HG03460 (cell line): Measurements from ENCODE around the gene SCAPER.

Experiments used
- ATAC-seq: cut with Tn5 transposase; IDR thresholded peaks from one replicate; pipeline ENCODE4 v1.9.1; 2021; ENCODE audit not compliant: unreplicated experiment

The SCAPER gene, protein sequence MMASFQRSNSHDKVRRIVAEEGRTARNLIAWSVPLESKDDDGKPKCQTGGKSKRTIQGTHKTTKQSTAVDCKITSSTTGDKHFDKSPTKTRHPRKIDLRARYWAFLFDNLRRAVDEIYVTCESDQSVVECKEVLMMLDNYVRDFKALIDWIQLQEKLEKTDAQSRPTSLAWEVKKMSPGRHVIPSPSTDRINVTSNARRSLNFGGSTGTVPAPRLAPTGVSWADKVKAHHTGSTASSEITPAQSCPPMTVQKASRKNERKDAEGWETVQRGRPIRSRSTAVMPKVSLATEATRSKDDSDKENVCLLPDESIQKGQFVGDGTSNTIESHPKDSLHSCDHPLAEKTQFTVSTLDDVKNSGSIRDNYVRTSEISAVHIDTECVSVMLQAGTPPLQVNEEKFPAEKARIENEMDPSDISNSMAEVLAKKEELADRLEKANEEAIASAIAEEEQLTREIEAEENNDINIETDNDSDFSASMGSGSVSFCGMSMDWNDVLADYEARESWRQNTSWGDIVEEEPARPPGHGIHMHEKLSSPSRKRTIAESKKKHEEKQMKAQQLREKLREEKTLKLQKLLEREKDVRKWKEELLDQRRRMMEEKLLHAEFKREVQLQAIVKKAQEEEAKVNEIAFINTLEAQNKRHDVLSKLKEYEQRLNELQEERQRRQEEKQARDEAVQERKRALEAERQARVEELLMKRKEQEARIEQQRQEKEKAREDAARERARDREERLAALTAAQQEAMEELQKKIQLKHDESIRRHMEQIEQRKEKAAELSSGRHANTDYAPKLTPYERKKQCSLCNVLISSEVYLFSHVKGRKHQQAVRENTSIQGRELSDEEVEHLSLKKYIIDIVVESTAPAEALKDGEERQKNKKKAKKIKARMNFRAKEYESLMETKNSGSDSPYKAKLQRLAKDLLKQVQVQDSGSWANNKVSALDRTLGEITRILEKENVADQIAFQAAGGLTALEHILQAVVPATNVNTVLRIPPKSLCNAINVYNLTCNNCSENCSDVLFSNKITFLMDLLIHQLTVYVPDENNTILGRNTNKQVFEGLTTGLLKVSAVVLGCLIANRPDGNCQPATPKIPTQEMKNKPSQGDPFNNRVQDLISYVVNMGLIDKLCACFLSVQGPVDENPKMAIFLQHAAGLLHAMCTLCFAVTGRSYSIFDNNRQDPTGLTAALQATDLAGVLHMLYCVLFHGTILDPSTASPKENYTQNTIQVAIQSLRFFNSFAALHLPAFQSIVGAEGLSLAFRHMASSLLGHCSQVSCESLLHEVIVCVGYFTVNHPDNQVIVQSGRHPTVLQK (N-terminal part only)

DNA sequence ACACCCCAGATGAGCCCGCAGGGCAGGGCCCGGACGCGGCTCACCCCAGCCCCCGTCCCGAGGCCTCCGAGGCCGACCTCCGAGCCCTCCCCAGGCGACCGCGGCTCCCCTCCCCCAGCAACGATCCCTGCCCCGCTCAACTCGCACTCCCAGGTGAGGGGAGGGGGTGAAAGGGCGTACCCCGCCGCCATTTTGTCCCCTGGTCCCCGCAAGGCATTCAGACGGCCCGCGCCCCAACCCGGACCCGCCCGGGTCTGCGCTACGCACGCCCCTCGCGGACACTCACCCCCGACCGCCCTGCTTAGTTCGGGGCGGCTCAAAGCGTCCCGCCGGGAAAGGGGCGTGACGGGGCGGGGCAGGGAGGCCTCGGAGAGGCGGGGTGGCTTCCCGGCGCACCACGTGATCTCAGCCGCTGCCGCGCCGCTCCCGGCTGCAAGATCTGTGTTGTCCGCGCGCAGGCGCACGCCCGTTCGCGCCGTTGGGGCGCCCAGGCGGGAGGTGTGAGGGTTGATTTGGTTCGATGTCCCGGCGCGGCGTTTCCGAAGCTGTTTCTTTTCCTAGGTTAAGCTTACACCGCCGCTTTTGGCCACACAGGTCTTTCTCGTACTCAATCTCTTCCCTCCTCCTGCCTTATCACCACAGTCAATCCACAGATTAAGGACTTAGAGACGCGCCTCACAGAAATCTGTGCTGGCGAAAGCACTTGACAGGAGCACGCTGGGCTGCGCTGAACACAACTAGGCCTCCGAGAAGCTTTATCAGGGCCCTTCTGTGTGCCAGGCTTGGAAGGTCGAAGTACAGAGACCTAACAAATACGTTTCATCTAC is at the start of gene SCAPER:
Gene SCAPER (minus strand): TSS at position 328 of the 827 bp plus-strand sequence. CDS start 21,523 bp downstream, outside the sequence.
- ATAC-seq = peak; percentile 85

DNA sequence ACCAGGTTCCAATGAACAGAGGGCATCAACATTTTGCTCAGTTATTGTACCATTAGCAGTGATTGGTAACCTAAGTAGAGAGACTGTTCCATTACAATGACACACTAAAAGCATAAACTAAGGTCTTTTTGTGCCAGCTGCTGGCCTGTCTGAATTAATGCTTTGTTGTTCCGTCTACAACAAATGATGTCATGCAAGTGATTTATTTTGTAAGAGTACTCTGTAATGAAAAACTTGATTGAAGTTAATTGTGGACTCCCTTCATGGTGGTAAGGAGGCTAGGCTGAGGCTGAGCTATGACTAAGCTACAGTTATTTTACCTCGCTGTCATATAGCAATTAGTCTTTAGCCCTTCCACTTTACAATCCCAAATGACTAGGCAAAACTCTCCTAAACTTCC is 49.6 kb upstream of the SCAPER start:
- ATAC-seq = no peak

DNA sequence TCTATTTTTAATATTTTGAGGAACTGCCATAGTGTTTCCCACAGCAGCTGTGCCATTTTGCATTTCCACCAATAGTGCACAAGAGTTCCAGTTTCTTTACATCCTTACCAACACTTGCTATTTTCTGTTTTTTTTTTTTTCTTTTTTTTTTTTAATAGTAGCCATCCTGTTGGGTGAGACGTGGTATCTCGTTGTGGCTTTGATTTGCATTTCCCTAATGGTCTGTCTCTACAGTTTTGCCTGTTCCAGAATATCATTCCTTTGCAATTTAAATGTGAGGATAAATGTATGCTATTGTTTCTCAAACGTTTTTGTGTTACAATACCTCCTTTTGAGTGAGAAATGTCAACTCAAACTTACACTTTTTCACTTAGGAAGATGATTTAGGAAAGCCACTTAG is 48.8 kb upstream of the SCAPER start:
- no peak for ATAC-seq

DNA sequence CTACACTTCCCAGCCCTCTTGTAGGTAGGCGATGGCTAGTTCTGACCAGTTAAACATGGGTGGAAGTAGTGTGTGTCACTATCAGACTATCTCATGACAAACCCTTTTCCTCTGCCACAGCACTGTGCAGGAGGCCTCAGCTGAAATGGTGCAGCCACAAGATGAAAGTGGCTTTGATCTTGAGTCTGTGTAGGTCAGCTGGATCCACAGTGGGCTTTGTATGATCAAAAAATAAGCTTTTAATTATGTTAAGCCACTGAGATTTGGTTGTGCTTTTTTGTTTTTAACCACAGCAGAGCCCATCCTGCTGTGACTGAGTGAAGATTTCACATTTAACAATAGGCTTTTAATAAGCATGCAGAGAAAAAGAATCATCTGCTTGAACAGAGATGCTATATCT is 46.1 kb upstream of the SCAPER start:
- no peak for ATAC-seq

DNA sequence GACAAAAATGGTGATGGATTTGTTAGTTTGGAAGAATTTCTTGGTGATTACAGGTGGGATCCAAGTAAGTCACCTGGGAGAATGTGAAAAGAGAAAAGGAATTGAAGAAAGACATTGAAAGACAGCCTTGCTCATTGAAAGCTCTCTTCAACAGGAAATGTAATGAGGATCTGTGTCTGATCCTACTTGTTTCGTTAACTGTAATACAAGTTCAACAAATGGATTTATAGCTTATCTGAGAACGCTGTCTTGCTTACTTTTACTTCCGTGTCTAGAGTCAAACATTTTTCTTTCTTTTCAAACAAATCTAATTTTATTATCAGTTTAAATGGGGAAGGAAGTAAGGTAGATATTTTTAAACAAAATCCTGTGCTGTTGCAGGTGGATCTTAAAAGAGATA is 42.3 kb upstream of the SCAPER start:
- no peak for ATAC-seq

DNA sequence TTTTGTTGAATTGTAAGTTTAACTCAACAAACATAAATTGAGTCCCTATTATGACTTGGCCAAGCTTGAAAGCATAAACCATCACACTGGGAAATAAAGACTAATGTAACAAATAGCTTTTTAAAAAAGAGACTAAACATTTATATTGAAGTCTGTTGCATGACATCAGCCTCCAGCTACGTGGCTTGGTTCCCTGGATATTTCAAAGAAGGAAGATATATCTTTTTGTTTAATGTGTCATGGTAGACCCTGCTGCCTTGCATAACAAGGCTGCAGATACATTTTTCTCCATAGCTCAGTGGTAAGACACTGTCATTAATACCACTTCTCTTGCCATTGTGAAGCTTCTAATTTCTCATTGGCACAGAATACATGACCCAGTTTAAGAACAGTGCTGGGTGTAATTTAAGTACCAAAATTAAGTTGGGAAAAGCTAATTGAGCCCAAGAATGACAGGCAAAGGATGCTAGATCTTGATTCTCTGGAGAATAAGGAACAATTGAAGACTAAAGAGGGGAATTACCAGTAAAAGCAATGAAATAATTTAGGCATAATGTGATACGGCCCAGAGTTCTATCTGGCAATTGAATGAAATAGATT is 40.5 kb upstream of the SCAPER start:
- no peak for ATAC-seq

DNA sequence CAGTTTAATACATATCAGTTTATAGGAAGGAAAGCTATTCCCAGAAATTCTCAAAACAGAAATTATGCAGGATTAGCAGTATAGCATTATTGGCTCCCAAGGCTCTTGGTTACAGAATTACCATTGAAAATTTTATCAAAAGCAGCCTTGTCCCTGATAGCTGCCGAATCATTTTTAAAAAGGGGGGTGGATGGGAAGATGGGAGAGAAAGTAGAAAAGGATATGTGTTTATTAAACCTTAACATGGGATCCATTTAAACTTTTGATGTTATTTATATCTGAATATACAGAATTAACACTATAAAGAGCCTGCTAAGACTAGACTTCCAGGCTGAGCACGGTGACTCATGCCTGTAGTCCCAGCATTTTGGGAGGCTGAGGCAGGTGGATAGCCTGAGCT is 37.2 kb upstream of the SCAPER start:
- no peak for ATAC-seq

DNA sequence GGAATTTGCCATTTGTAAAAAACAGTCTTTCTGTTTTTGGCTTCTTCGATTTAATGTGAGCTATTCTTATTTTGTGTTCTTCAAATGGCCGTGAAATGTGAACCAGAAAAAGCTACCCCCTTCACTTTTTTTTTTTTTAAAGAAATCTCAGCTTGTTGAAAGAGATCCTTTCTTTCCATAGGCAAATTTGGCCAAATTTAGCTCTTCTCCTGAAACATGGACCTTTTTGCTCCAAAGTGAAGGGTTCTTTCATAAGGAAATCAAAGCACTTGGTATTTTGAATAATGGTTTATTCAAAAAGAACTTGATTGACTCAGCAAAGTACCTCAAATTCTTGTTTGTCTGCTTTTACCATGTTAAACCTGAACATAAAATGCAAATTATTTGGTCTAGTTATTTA is 36.5 kb upstream of the SCAPER start:
- ATAC-seq = no peak

DNA sequence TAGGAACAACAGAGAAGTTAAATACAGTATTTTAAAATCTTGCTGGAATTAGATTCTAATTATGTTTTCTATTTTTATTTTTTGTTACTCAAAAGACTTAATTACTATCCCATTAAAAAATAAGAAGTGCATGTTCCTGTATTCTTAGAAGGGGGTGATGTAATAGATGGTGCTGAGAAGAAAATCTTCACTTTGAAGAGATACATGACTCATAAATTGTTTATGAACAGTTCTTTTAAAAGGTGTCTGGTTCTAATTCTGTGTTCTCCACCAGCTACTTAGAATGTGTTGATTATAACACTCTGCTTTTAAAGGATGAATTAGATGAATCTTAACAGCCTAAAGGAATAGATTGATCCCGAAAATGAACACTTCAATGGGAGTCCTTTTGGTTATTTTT is 34.6 kb upstream of the SCAPER start:
- ATAC-seq = no peak

DNA sequence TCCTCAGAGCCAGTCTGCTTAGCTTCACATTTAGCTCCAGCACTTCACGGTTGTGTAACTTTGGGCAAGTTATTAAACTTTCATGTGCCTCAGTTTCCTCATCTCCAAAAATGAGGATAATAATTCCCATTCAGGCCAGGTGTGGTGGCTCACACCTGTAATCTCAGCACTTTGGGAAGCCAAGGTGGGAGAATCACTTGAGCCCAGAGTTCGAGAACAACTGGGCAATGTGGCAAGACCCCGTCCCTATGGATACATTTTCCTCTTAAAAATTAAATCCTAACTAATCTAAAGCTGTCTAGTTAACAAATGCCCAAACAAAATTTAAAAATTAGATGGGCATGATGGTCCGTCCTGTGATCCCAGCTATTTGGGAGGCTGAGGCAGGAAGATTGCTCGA is 33.6 kb upstream of the SCAPER start:
- no peak for ATAC-seq

DNA sequence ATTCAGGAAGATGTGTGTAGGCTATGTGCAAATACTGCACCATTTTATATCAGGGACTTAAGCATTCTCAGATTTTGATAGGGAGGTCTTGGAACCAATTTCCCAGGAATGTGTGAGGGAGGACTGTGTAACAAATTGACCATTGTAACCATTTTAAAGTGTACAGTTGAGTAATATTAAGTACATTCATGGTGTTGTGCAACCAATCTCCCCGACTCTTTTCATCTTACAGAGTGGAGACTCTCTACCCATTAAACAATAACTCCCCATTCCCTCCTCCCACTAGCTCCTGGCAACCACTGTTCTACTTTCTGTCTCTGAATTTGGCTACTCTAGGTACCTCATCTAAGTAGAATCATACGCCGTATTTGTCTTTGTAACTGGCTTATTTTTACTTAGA is 31.5 kb upstream of the SCAPER start:
- ATAC-seq = no peak

DNA sequence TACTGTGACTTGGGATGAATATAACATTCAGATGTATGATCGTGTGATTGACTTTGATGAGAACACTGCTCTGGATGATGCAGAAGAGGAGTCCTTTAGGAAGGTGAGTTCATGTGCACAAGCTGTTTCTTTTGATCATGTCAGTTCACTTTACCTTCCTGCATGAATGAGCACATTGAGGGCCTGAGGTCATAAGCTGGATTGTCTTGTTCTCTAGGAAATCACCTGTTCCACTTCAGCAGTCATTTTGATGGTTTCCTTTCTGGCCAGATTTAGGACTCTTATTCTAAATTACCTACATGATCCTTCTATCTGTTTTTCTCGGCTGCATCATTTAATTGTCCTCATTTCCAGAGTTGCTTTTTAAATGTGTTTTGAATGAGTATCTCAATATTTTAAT is 30.5 kb upstream of the SCAPER start:
- ATAC-seq = no peak

DNA sequence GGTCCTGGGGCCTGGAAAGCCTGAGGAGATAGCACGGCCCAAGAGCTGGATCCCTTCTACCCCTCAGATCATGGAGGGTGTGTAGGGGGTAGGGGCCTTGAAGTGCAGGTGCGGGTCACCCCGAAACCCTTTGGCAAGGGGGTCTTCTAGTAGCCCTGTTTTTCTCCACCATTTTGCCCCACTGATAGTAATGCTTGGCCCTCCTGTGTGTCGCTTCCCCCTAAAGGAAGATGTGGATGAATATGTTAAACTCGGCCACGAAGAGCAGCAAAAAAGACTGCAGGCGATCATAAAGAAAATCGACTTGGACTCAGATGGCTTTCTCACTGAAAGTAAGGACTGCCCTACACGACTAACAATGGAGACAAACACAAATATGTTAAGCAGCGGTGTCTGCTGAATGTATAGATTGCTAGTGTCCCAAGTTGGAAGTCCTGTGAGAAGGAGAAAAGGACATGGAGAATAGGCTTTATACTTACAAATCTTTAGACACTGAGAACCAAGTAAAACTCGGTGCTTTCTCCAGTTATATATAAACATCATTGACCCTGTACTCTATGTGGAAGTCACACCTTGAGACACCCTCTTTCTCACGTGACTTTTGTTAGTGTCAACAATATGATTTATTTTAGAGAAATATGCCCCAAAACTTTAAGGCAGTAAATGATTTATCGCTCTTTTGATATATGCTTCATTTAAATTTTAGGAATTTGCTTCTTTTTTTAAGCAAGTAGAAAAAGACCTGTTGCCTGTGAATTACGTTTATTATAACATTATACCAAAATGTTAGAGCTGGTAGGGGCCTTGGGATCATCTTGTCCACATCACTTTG is 27.2 kb upstream of the SCAPER start:
- no peak for ATAC-seq

DNA sequence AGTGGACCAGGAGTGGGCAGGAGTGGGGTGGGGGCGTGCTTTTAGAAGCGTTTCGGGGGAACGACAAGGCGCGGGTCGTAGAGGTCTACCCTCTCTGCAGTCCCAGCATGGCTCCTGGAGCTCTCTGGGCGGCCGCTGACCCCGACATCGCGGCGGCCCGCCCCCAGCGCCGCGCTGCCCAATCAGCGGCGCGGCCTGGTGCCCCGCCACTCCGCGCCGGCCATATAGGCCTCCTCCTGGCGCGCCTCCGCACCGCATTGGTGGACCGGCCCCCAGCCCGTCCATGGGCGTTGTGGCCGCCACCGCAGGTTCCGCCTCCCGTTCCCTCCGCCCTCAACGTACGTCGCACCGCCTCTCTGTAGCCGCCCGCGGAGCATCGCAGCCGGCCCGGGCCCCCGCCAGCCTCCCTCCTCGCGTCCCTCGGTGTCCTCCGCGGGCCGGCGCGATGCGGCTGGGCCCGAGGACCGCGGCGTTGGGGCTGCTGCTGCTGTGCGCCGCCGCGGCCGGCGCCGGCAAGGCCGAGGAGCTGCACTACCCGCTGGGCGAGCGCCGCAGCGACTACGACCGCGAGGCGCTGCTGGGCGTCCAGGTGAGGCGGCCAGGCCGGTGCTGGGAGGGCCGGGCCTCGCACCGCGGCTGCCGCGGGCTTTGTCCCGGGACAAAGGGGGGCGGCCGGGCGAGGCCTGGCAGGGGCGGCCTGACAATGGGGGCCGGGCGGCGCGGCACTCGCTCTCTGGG is 26.4 kb upstream of the SCAPER start, which contains the start of gene RCN2:
Gene RCN2 (plus strand): TSS at position 353 of the 738 bp plus-strand sequence. CDS start 93 bp downstream, at position 446.
- peak; percentile 97 for ATAC-seq

DNA sequence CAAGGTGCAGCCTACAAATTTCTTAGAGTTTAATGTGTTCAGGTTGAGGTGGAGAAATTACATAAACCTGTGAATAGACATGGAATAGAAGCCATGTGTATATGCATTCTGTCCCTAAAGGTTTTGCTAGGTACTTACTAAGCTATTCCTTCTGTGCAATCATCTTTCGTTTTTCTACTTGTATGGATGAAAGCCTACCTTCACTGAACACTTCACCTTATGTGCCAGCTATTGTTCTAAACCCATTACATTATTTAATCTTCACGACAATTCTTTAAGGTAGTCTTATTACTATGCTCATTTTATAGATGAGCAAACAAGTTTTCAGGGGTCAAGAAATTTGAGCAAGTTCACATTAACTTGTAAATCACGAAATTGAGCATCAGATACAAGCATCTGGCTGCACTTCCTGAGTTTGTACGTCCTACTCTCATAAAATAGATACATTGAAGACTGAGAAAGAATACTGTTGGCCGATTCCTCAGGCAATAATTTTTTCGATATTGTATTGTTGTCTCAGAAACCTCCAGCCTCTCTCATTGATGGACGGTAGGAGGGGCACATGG is 25.8 kb upstream of the SCAPER start:
- ATAC-seq = no peak

DNA sequence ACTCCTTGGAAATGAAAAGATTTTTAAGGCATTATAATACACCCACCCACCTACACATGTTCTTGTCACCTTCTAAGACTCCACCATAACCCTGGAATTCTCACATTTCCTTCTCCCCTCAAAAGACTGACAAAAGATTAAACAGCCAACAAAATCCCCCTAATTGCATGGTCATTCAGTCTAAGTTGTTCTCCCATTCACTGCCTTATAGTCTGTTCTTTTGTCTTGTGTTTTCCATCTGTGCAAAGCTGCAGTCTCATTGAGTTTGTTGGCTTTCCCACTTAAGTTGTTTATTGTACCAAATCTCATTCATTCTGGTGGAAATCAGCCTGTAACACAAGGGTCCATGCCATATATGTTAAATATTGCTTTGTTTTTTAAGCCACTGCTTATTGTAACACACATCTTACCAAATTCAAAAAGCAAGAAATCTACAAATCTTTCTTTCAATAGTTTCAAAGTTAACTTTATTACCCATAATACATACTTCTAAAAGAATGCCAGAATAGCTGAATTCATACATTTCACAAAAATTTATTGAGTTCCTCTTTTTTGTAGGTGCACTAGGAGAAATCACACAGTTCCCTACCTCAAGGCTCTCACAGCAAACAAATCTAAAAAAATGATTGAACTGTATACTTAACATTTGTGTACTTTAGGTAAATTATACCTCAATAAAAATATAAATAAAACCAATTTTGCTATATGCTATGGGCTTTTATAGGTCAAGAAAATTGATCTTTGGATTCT is 24.0 kb upstream of the SCAPER start:
- no peak for ATAC-seq

DNA sequence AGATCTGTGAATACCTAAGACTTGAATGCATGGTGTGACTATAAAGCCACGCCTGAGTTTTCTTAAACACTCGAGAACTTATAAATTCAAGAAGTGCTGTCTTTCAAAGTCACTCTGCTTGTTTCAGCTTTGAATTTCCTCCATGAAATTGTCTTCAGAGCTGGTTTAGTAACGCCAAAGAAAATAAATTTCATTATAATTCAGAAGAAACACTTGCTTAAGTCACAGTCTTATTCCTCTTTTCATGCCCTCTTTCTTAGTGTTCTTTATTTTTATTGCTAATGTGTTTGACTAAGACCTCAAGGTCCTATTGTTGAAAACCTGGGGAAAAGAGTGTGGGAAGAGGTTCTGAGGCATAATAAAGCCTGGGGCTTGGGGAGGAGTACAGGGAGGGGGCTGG is 23.1 kb upstream of the SCAPER start:
- ATAC-seq = no peak
